ENCODE results near the gene GRK5.

Gene GRK5

DNA sequence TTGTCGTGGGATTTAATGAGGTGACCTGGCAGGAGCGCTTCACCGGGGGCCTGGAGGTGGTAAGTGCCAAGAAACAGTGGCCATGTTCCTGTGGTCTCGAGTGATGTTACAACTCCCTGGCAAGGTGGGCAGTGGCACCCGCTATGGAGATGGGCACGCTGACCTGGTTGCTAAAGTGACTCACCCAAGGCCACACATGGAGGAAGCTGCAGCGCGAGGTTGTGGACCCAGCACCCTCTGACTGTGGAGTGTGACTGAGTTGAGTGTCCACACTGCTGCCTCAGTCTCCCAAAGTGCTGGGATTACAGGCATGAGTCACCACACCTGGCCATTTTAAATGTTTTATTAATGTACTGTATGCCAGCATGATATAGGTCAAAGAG lies 261.9 kb downstream of the GRK5 start:
- no peak for DNase-seq

DNA sequence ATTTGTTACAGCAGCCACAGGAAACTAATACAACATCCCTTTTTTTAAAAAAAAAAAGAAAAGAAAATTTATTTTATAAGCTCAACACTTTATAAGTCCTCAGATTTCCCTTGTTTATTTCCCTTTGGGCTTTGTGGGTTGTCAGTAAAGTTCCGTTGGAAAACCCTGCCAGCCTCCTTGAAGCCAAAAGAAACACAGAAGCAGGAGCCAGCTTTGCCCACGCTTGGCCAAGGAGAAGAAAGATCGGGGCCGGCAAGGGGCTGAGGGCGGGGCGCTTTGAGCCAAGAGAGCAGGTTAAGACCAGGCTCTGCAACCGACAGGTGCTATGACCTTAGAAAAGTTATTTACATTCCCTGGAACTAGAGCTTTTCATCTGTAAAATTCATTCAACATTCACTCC lies 262.5 kb downstream of the GRK5 start:
- DNase-seq = no peak

GRCh38 chr10:119470920-119471702 lies 263.7 kb downstream of the GRK5 start:
- DNase-seq = no peak

- no peak for DNase-seq
Observed at GRCh38 chr10:119473771-119474170, 266.4 kb downstream of the GRK5 start.

DNA sequence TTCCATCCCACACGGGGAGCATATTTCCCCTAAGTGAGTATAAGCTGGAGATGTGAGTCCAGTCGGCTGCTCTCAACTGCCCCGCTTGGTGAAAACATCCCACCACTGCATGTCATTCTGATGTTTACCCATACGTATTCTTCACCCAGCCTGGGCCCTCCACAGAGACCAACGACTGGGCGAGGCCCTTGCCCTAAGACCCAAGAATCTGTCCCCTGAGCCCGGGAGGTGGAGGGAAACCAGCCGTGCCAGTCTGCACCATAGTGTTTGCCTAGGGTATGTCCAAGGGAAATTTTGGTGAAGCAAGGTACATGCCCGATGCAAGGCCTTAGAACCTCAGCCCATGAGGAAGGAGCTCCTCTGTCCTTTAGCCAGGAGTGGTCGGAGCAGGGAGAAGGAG lies 267.2 kb downstream of the GRK5 start:
- no peak for DNase-seq

DNA sequence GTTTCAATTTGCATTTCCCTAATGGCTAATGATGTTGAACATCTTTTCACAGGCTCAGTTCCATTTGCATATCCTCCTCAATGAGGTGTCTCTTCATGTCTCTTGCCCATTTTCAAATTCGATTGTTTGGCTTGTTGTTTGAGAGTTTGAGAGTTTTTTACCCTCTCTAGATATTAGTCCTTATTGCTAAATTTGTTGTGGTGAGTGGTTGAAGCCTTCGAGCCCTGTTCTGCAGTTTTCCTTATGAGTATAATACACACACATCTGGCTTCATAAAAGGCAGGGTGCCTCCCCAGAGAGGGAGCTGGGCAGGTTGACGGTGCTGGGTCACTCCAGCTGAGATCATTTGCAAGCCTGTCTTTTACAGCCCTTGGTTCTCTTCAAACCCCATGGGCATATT lies 270.1 kb downstream of the GRK5 start:
- DNase-seq = no peak

DNA sequence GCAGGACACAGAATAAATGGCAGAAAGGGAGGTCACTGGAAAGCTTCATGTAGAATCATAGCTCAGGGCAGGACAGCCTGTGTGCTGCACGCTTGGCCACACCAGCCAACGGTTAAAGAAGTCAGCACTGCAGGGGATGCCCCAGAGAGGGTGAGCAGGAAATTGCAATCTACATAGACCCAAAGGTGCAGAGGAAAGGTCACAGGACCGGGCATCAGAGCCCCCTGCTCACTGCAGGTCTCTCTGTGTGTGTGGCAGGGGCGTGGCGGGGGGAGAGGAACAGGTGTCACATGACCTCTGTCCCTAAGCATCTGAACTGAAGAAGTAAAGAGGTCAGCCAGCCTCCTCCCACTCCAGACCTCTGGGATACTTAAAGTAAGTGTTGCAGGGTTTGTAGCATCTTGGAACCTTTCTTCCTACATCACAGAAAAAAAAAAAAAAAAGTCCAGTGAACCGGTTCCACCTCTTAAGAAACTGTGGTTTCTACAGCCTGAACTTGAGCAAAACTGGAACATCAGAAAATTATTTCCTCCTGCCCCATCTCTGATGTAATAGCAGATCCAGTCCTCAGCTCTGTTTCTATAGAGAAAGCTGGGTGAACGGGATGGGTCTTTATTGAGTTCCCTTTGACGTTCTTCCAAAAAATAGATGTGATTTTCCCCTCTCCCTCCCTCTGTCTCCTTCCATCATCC lies 270.9 kb downstream of the GRK5 start:
- no peak for DNase-seq

GRCh38 chr10:119478811-119479341 lies 271.5 kb downstream of the GRK5 start:
- no peak for DNase-seq

GRCh38 chr10:119479532-119479931 lies 272.2 kb downstream of the GRK5 start:
- no peak for DNase-seq

DNA sequence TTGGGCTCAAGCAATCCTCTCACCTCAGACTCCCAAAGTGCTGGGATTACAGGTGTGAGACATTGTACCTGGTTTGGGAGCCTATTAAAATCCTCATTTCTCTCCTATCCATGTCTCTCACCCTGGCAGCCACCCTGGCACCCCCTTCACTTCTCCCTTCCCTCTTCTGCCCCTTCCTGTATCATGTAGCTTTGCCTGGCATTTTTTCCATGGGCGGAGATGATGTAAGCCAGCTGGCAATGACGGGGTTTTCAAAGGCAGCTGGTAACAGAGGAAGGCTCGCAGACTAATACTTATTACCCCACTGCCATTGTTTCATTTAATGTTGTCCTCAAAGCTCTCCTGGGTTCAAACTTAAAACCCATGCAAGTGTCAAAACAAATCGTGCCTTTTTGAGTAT lies 273.3 kb downstream of the GRK5 start:
- DNase-seq = no peak

- DNase-seq = no peak
Observed at GRCh38 chr10:119481781-119482426, 274.5 kb downstream of the GRK5 start.

DNA sequence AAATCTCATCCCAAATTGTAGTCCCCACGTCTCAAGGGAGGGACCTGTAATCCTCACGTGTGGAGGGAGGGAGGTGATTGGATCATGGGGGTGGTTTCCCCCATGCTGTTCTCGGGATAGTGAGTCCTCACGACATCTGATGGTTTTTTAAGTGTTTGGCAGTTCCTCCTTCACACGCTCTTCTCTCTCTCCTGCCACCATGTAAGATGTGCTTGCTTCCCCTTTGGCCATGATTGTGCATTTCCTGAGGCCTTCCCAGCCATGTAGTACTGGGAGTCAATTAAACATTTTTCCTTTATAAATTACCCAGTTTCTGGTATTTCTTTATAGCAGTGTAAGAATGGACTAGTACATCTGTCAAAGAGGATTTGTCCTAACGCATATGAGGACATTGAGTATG lies 275.6 kb downstream of the GRK5 start:
- no peak for DNase-seq

- no peak for DNase-seq
Observed at GRCh38 chr10:119483839-119484238, 276.5 kb downstream of the GRK5 start.

DNA sequence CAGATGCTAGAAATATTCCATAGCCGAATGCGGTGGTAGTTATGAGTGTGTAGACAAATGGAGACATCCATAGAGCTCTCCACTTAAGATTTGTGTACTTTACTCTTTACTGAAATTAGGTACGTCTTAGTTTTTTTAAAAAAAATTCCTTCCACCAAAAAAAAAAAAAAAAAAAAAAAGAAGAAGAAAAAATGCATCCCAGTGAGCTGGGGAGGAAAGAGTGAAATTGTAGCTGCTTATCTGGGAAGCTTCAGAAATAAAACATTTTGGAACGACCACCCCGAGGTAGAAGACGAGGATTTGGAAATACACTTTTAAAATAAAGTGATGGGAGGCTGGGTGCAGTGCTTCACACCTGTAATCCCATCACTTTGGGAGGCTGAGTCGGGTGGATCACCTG lies 281.3 kb downstream of the GRK5 start:
- no peak for DNase-seq

DNA sequence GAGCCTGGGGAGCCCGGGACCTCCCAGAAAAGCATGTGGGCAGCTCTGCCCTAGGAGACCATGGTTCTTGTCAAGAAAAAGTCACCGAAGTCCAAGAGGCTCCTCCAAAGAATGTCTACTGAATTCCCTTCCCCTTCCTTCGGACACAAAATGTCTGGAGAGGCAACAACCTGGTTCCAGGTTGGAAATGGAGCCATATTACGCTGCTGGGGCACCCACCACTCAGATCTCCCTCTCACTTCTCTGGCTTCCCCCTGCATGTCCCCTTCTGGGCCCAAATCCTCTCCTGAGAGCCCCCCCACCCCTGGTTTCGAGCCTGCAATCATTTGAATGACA lies 282.6 kb downstream of the GRK5 start:
- DNase-seq = no peak

- DNase-seq = no peak
Observed at GRCh38 chr10:119491966-119492757, 284.8 kb downstream of the GRK5 start.

- DNase-seq = no peak
Observed at GRCh38 chr10:119493155-119493554, 285.8 kb downstream of the GRK5 start.

- no peak for DNase-seq
Observed at GRCh38 chr10:119494236-119495020, 287.1 kb downstream of the GRK5 start.

DNA sequence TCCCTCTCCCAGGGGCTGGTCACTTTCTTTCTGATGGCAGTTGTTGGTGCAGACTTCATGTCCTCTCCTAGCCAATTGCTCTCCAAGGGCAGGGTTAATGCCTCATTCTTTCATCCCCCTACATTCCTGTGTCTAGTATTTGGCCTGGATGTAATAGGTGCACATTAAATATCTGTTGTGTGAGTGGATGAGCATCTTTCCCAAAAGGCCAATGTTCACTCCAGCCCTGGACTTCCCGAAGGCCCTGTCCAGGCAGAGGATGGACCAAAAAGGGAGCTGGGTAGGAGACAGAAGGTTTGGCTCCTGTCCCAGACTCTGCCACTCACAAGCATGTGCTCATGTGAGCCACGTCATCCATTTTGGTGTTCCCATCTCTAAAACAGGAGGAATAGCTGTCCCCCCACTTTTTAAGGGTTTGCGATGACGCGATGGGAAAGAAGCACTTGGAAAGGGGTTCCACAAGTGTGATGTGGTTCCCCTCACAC lies 287.7 kb downstream of the GRK5 start:
- DNase-seq = no peak

- DNase-seq = no peak
Observed at GRCh38 chr10:119495545-119495944, 288.2 kb downstream of the GRK5 start.

- no peak for DNase-seq
Observed at GRCh38 chr10:119496273-119496672, 288.9 kb downstream of the GRK5 start.

DNA sequence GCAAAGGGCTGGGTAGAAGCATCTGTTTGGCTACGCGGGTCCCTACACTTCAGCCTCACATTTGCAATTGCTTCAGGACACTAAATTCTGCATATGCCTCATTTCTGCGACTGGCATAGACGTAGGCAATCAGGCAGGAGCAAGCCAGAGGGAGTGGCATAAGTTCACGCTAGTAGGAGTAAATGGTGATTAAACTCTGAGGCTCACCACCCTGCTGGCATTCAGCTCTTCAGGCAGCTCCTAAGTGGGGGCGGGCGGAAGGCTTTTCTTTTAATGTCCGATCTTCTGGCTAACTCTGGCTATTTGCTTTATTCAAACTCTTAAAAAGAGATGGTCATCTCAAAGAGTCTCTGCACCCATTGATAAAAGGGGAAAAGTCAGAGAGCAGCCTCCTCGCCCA lies 289.9 kb downstream of the GRK5 start:
- no peak for DNase-seq

Measured in fibroblast of skin of right quadriceps (primary cell).